Kidney (tissue), 14 donors: ENCODE results near the gene ARHGEF7. TPM values are rescaled to one million over a fixed set of nuclear protein-coding genes. Genes with fewer than 3 reads are reported as not detected.

ENCODE experiments used
- DNase-seq, 5 donors: peaks; one replicate each; pipeline ENCODE4 v3.0.0-alpha.2; 2013 to 2020
- FAIRE-seq: peaks from 2 replicates; lab custom pipeline; 2012; peaks lifted over from hg19 to GRCh38; lab: Jason Lieb, UNC
- H3K27ac ChIP-seq, 2 donors: one replicate each; pipeline ENCODE4 v1.7.0; 2013; ENCODE audit warnings: low read depth in 2 of 2, low read length in 2 of 2, inconsistent platforms in 1 of 2
- H3K27me3 ChIP-seq: one replicate; pipeline ENCODE4 v1.7.1; 2013; ENCODE audit warnings: low read length, inconsistent platforms; ENCODE audit not compliant: control insufficient read depth, insufficient read depth
- H3K36me3 ChIP-seq, 3 donors: one replicate each; pipeline versions ENCODE4 v1.7.0 to v1.7.1; 2013; ENCODE audit warnings: low read length in 3 of 3, control low read depth in 1 of 3, inconsistent platforms in 1 of 3; ENCODE audit not compliant: insufficient read depth in 3 of 3, control insufficient read depth in 2 of 3
- H3K4me1 ChIP-seq, 3 donors: one replicate each; pipeline versions ENCODE4 v1.7.0 to v1.7.1; 2013; ENCODE audit warnings: low read length in 3 of 3, inconsistent platforms in 1 of 3, low read depth in 1 of 3; ENCODE audit not compliant: control insufficient read depth in 2 of 3, insufficient read depth in 2 of 3
- H3K4me3 ChIP-seq, 3 donors: one replicate each; pipeline versions ENCODE4 v1.7.0 to v1.8.1; 2013; ENCODE audit warnings: low read length in 3 of 3, control low read depth in 1 of 3, inconsistent platforms in 1 of 3
- H3K9ac ChIP-seq, 3 donors: one replicate each; pipeline versions ENCODE4 v1.7.0 to v1.7.1; 2013; ENCODE audit warnings: low read length in 3 of 3, control low read depth in 1 of 3, inconsistent platforms in 1 of 3
- H3K9me3 ChIP-seq, 3 donors: one replicate each; pipeline versions ENCODE4 v1.7.0 to v1.7.1; 2013; ENCODE audit warnings: low read length in 3 of 3, control low read depth in 1 of 3, inconsistent platforms in 1 of 3; ENCODE audit not compliant: control insufficient read depth in 2 of 3, insufficient read depth in 1 of 3
- intact Hi-C: fragments of 100-400 bp; cut with DNase I; formaldehyde crosslinking; loops from one replicate; pipeline ENCODE4 v1.11.1; 2022
- polyA plus RNA-seq: library from polyadenylated mRNA; stranded (reverse); fragments of 350-450 nt; fragmentation: Illumina TruSeq; extraction: RNeasy Lipid Tissue Mini Kit (QIAGEN cat#74804); gene quantifications from one replicate; pipeline ENCODE4 v1.2.3, GENCODE V29; 2014; ENCODE audit warnings: low read depth, low replicate concordance; ENCODE audit not compliant: insufficient read depth
- total RNA-seq: library from RNA; stranded (reverse); fragmentation: NEBNext Ultra II Directional; extraction: Animal tissue kit (Norgen Biotek cat#: 25700); gene quantifications from one replicate; pipeline ENCODE4 v1.2.1, GENCODE V29; 2021
- TF ChIP-seq, protein P1 (sequence below): IDR thresholded peaks from 3 replicates; pipeline ENCODE4 v1.5.1; 2012; ENCODE audit warnings: mild to moderate bottlenecking, moderate library complexity, borderline replicate concordance; ENCODE audit not compliant: insufficient read depth; ENCODE audit errors: extremely low read depth
- donor health status: control.
- donor health status: control.
- donor health status: control.
- donor health status: control.
- donor health status: control.
- donor health status: DM: yes; HTN: yes; CAD: no.
- donor health status: Normal renal cell carcinoma (clear cell type).

Gene ARHGEF7
- total and polyA plus RNA-seq, 2 donors from 2014 or later: 17.9 to 56.4 TPM

DNA sequence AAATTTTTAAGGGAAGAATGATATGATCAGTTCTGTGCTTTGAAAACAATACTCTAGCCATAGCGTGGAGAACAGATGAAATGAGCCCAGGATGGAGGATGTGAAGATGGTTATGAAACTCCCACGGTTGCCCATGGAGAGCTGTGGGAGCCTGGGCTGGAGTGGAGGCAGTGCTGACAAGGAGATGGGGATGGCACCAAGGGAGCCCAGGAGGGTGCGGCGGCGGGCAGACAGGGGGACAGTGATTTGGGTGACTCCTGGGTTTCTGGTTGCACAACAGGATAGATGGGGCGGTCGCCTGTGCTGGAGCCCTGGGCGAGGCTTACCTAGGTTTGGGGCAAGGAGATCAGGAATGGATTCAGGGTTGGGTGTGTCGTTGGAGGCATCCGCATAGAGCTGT, 15.9 kb downstream of the ARHGEF7 start:
- Histone ChIP-seq H3K27ac (no peak overlapping the region), H3K36me3 (peaks cover 0 to 4% (median 0%) of the 10 kb centered on the region in 3 donors), H3K27me3 (no peaks in the 10 kb centered on the region), H3K9ac (no peak overlapping the region), H3K4me1 (no peaks in the 10 kb centered on the region), H3K9me3 (no peaks in the 10 kb centered on the region), H3K4me3 (no peak overlapping the region)
- FAIRE-seq (no peak), DNase-seq (no peak)
- intact Hi-C loops: no loop called here
- TF ChIP-seq, protein P1, sequence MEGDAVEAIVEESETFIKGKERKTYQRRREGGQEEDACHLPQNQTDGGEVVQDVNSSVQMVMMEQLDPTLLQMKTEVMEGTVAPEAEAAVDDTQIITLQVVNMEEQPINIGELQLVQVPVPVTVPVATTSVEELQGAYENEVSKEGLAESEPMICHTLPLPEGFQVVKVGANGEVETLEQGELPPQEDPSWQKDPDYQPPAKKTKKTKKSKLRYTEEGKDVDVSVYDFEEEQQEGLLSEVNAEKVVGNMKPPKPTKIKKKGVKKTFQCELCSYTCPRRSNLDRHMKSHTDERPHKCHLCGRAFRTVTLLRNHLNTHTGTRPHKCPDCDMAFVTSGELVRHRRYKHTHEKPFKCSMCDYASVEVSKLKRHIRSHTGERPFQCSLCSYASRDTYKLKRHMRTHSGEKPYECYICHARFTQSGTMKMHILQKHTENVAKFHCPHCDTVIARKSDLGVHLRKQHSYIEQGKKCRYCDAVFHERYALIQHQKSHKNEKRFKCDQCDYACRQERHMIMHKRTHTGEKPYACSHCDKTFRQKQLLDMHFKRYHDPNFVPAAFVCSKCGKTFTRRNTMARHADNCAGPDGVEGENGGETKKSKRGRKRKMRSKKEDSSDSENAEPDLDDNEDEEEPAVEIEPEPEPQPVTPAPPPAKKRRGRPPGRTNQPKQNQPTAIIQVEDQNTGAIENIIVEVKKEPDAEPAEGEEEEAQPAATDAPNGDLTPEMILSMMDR: no peak

DNA sequence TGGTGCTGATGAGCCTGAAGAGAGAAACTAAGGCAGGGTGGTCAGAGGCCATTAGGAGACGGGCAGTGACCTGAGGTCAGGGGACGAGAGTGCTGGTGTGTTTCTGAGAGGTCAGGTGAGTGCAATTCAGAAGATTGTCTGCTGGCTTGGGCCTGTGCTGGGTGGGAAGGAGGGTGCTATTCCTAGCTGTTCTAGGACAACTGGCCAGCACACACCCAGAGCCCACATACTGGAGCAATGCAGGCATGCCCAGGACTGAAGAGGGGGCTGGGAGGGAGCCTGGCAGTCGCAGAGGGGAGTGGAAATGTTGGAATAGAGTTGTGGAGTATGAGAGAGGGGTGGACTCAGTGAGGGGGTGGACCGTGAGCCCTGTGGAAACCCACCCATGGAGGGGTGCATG, 16.5 kb downstream of the ARHGEF7 start:
- DNase-seq: no peak
- TF ChIP-seq, protein P1: no peak
- H3K9ac ChIP-seq: no peak overlapping the region

DNA sequence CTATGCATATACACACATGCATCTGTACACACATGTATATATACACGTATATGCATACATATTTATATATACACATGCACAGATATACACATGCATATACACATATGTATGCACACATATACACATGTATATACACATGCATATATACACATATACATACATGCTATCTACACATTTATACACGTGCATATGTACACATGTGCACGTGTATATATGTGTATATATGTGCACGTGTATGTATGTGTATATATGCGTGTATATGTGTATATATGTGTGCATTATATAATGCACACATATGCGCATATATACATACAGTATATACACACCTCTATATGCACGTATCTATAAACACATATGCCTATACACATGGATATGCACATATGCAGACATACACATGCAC, 17.8 kb downstream of the ARHGEF7 start:
- no peaks in the 10 kb centered on the region for H3K4me1 ChIP-seq
- no peaks in the 10 kb centered on the region for H3K9me3 ChIP-seq
- intact Hi-C loops: no loop called here
- no peak overlapping the region for H3K4me3 ChIP-seq
- FAIRE-seq (no peak), DNase-seq (no peak)
- no peak overlapping the region for H3K27ac ChIP-seq
- no peaks in the 10 kb centered on the region for H3K27me3 ChIP-seq
- H3K9ac ChIP-seq: no peak overlapping the region
- TF ChIP-seq, protein P1: no peak
- peaks cover 0 to 4% (median 0%) of the 10 kb centered on the region in 3 donors for H3K36me3 ChIP-seq

More for the DNA sequence above, 16.5 kb downstream of the ARHGEF7 start:
- no peak for FAIRE-seq
- intact Hi-C loops: no loop called here
- Histone ChIP-seq H3K4me1 (no peaks in the 10 kb centered on the region), H3K9me3 (no peaks in the 10 kb centered on the region), H3K27ac (no peak overlapping the region), H3K4me3 (no peak overlapping the region), H3K27me3 (no peaks in the 10 kb centered on the region), H3K36me3 (peaks cover 0 to 4% (median 0%) of the 10 kb centered on the region in 3 donors)

DNA sequence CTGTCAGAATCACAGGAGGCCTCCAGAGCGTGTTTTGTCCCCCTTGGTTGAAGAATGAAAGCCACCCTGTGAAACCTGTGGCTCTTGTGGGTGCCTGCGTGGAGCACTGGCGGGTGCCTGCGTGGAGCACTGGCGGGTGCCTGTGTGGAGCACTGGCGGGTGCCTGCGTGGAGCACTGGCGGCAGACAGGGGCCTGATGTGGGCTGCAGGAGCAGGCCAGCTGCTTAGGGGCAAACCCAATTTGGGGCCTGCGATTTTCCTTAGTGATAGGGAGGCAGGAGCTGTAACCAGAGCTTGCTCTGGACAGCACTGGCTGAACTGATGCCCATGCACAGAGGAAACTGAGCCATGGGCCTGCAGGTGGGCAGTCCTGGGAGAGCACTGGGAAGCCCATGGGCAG, 24.3 kb downstream of the ARHGEF7 start:
- no peaks in the 10 kb centered on the region for H3K27me3 ChIP-seq
- intact Hi-C loops: no loop called here
- no peaks in the 10 kb centered on the region for H3K4me1 ChIP-seq
- no peak overlapping the region for H3K27ac ChIP-seq
- H3K9ac ChIP-seq: no peak overlapping the region
- TF ChIP-seq, protein P1: no peak
- no peaks in the 10 kb centered on the region for H3K9me3 ChIP-seq
- FAIRE-seq (no peak), DNase-seq (no peak)
- no peak overlapping the region for H3K4me3 ChIP-seq
- H3K36me3 ChIP-seq: no peaks in the 10 kb centered on the region
